WTC11 (cell line): ENCODE data around the gene SORD. TPM values are rescaled to one million over a fixed set of nuclear protein-coding genes. Genes with fewer than 3 reads are reported as not detected.

Source experiments
- ATAC-seq: fragments of 200-7000 bp; cut with Tn5 transposase; 2 replicates; pipeline ENCODE4 v1.10.0; 2021; ENCODE audit warnings: mild to moderate bottlenecking, moderate library complexity
- CTCF ChIA-PET: fragments of 300-600 bp; sonication (Branson Sonifier 250); formaldehyde crosslinking; loops from one replicate; lab custom pipeline; 2021; ENCODE audit warnings: antibody characterized with exemption; lab: Charles Lee
- POLR2A ChIA-PET: fragments of 350-600 bp; sonication (Branson Sonifier 250); formaldehyde crosslinking; loops from one replicate; lab custom pipeline; 2021; ENCODE audit warnings: antibody characterized with exemption; lab: Charles Lee
- DNase-seq: peaks from one replicate; pipeline ENCODE4 v3.0.0; 2021; ENCODE audit warnings: low spot score
- H3K27ac Mint-ChIP-seq: 2 replicates; pipeline ENCODE4 v1.8.0; 2021; ENCODE audit warnings: mixed read lengths
- H3K27me3 Mint-ChIP-seq: 2 replicates; pipeline ENCODE4 v1.8.0; 2021; ENCODE audit warnings: low read depth, mild to moderate bottlenecking, moderate library complexity, mixed read lengths
- H3K36me3 Mint-ChIP-seq: 2 replicates; pipeline ENCODE4 v1.8.0; 2021; ENCODE audit warnings: mixed read lengths
- H3K4me1 Mint-ChIP-seq: 2 replicates; pipeline ENCODE4 v1.8.0; 2022; ENCODE audit warnings: mixed read lengths
- H3K4me3 Mint-ChIP-seq: 2 replicates; pipeline ENCODE4 v1.8.0; 2021; ENCODE audit warnings: mild to moderate bottlenecking, moderate library complexity, mixed read lengths
- H3K9me3 Mint-ChIP-seq: 2 replicates; pipeline ENCODE4 v1.8.0; 2021; ENCODE audit warnings: mixed read lengths
- E2F5 ChIP-seq: sonication (generic); formaldehyde crosslinking; IDR thresholded peaks from 2 replicates; pipeline ENCODE4 v1.8.1; 2022; ENCODE audit warnings: mild to moderate bottlenecking, moderate library complexity, missing genetic modification reagents
- ESRRA ChIP-seq: sonication (generic); formaldehyde crosslinking; IDR thresholded peaks from 2 replicates; pipeline ENCODE4 v1.8.1; 2022; ENCODE audit warnings: mild to moderate bottlenecking, missing genetic modification reagents, borderline replicate concordance
- HMGXB4 ChIP-seq: sonication (generic); formaldehyde crosslinking; IDR thresholded peaks from 2 replicates; pipeline ENCODE4 v1.8.1; 2023; ENCODE audit warnings: mild to moderate bottlenecking, moderate library complexity, missing genetic modification reagents
- KAT7 ChIP-seq: sonication (generic); formaldehyde crosslinking; IDR thresholded peaks from 2 replicates; pipeline ENCODE4 v1.8.1; 2023; ENCODE audit warnings: missing genetic modification reagents, mild to moderate bottlenecking, borderline replicate concordance
- RORB ChIP-seq: fragments of 250-450 bp; sonication (Bioruptor Pico); IDR thresholded peaks from 2 replicates; pipeline ENCODE4 v1.9.0; 2021; ENCODE audit warnings: mild to moderate bottlenecking
- TCF7 ChIP-seq: sonication (generic); formaldehyde crosslinking; IDR thresholded peaks from 2 replicates; pipeline ENCODE4 v1.8.0; 2022; ENCODE audit warnings: mild to moderate bottlenecking, low read depth, missing genetic modification reagents, moderate library complexity
- TEAD4 ChIP-seq: sonication (generic); formaldehyde crosslinking; IDR thresholded peaks from 2 replicates; pipeline ENCODE4 v1.8.0; 2022; ENCODE audit warnings: mild to moderate bottlenecking, missing genetic modification reagents
- TP53 ChIP-seq: sonication (generic); formaldehyde crosslinking; IDR thresholded peaks from 2 replicates; pipeline ENCODE4 v1.8.1; 2023; ENCODE audit warnings: mild to moderate bottlenecking, missing genetic modification reagents
- ZBTB21 ChIP-seq: sonication (generic); formaldehyde crosslinking; IDR thresholded peaks from 2 replicates; pipeline ENCODE4 v1.8.1; 2023; ENCODE audit warnings: mild to moderate bottlenecking, missing genetic modification reagents, borderline replicate concordance
- ZBTB43 ChIP-seq: sonication (generic); formaldehyde crosslinking; IDR thresholded peaks from 2 replicates; pipeline ENCODE4 v1.8.1; 2023; ENCODE audit warnings: mild to moderate bottlenecking, missing genetic modification reagents
- ZNF671 ChIP-seq: fragments of 250-450 bp; sonication (Bioruptor Pico); IDR thresholded peaks from 2 replicates; pipeline ENCODE4 v1.8.0; 2021; ENCODE audit warnings: mild to moderate bottlenecking
- total RNA-seq: library from RNA; stranded (reverse); gene quantifications from 3 replicates; pipeline ENCODE4 v1.2.3, GENCODE V29; 2021
- TF ChIP-seq, protein P1 (sequence below): fragments of 250-450 bp; sonication (Bioruptor Pico); IDR thresholded peaks from 2 replicates; pipeline ENCODE4 v1.9.0; 2021; ENCODE audit warnings: moderate library complexity, mild to moderate bottlenecking, inconsistent platforms, borderline replicate concordance
- TF ChIP-seq, protein P2 (sequence below): fragments of 250-450 bp; sonication (Bioruptor Pico); conservative IDR thresholded peaks from 2 replicates; pipeline ENCODE4 v1.9.0; 2021; ENCODE audit warnings: mild to moderate bottlenecking
- TF ChIP-seq, protein P3 (sequence below): fragments of 250-450 bp; sonication (Bioruptor Pico); IDR thresholded peaks from 2 replicates; pipeline ENCODE4 v2.1.2; 2022; ENCODE audit warnings: mild to moderate bottlenecking, moderate library complexity
- TF ChIP-seq, protein P4 (sequence below): sonication (generic); formaldehyde crosslinking; IDR thresholded peaks from 2 replicates; pipeline ENCODE4 v1.8.0; 2022; ENCODE audit warnings: missing genetic modification reagents

Gene SORD
- total RNA-seq, 1 experiment from 2014 or later = 46.2 TPM

- POLR2A ChIA-PET = interaction anchor here (0.6 kb wide), 1 partner anchor 12 kb away, joined by 3 read pairs; no protein-coding TSS in a partner anchor
- H3K27me3 Mint-ChIP-seq = peaks cover 91% of the 10 kb centered on the region
- H3K4me3 Mint-ChIP-seq = peak overlapping the region; percentile 64
- peaks cover 35% of the 10 kb centered on the region for H3K4me1 Mint-ChIP-seq
- no peaks in the 10 kb centered on the region for H3K9me3 Mint-ChIP-seq
- CTCF ChIA-PET = interaction anchor here (0.9 to 8.3 kb wide), 3 partner anchors 19 to 141 kb away, joined by 3 to 231 read pairs (median 6); partner anchors contain the start of genes DUOX1 and DUOXA1
- TF ChIP-seq E2F5 (CRISPR knock-in tag) = no peak
- no peak for TF ChIP-seq KAT7 (CRISPR knock-in tag)
- TF ChIP-seq, protein P1, sequence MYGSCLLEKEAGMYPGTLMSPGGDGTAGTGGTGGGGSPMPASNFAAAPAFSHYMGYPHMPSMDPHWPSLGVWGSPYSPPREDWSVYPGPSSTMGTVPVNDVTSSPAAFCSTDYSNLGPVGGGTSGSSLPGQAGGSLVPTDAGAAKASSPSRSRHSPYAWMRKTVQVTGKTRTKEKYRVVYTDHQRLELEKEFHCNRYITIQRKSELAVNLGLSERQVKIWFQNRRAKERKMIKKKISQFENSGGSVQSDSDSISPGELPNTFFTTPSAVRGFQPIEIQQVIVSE (CRISPR knock-in tag) = no peak
- TF ChIP-seq, protein P2, sequence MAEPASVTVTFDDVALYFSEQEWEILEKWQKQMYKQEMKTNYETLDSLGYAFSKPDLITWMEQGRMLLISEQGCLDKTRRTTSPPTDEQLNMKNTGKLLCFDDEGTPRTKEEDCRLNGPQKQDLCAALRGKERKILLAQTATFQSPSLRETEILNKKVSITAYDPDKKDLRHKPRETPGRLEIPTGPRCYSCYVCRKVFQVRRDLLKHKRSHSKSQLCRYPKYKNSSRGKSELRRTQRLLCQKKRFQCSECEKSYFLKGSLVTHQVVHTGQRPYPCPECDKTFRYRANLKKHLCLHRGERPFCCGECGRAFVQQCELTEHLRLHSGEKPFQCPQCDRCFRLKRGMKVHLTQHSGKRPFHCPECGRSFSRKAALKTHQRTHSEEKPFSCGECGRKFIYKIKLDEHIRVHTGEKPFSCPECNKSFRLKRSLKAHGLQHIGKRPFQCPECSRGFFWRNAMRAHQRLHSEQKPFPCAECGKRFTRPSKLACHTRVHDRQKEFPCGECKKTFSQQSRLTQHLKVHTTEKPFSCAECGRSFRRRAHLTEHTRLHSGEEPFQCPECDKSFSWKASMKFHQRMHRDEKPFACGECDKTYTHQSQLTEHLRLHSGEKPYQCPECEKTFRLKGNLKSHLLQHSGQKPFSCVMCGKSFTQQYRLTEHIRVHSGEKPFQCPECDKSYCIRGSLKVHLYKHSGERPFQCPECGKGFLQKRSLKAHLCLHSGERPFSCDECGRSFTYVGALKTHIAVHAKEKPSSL (CRISPR knock-in tag) = no peak
- no peak for TF ChIP-seq TP53 (CRISPR knock-in tag)
- TF ChIP-seq, protein P3, sequence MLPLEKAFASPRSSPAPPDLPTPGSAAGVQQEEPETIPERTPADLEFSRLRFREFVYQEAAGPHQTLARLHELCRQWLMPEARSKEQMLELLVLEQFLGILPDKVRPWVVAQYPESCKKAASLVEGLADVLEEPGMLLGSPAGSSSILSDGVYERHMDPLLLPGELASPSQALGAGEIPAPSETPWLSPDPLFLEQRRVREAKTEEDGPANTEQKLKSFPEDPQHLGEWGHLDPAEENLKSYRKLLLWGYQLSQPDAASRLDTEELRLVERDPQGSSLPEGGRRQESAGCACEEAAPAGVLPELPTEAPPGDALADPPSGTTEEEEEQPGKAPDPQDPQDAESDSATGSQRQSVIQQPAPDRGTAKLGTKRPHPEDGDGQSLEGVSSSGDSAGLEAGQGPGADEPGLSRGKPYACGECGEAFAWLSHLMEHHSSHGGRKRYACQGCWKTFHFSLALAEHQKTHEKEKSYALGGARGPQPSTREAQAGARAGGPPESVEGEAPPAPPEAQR (CRISPR knock-in tag) = no peak
- TF ChIP-seq ZBTB21 = no peak
- TF ChIP-seq HMGXB4 (CRISPR knock-in tag) = no peak
- no peak for TF ChIP-seq ESRRA (CRISPR knock-in tag)
- TF ChIP-seq RORB = no peak
- TF ChIP-seq ZNF671 (CRISPR knock-in tag) = no peak
- no peak for TF ChIP-seq TEAD4 (CRISPR knock-in tag)
- no peak for TF ChIP-seq ZBTB43 (CRISPR knock-in tag)
- TF ChIP-seq TCF7 = no peak
- TF ChIP-seq, protein P4, sequence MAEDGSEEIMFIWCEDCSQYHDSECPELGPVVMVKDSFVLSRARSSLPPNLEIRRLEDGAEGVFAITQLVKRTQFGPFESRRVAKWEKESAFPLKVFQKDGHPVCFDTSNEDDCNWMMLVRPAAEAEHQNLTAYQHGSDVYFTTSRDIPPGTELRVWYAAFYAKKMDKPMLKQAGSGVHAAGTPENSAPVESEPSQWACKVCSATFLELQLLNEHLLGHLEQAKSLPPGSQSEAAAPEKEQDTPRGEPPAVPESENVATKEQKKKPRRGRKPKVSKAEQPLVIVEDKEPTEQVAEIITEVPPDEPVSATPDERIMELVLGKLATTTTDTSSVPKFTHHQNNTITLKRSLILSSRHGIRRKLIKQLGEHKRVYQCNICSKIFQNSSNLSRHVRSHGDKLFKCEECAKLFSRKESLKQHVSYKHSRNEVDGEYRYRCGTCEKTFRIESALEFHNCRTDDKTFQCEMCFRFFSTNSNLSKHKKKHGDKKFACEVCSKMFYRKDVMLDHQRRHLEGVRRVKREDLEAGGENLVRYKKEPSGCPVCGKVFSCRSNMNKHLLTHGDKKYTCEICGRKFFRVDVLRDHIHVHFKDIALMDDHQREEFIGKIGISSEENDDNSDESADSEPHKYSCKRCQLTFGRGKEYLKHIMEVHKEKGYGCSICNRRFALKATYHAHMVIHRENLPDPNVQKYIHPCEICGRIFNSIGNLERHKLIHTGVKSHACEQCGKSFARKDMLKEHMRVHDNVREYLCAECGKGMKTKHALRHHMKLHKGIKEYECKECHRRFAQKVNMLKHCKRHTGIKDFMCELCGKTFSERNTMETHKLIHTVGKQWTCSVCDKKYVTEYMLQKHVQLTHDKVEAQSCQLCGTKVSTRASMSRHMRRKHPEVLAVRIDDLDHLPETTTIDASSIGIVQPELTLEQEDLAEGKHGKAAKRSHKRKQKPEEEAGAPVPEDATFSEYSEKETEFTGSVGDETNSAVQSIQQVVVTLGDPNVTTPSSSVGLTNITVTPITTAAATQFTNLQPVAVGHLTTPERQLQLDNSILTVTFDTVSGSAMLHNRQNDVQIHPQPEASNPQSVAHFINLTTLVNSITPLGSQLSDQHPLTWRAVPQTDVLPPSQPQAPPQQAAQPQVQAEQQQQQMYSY (CRISPR knock-in tag) = no peak
- TF ChIP-seq, all 79 proteins: peak for 0
- ATAC-seq (peak; percentile 4), DNase-seq (no peak)
- Mint-ChIP-seq H3K36me3 (no peaks in the 10 kb centered on the region), H3K27ac (no peak overlapping the region)
Observed at GRCh38 chr15:45112143-45112590, 89.2 kb downstream of the SORD start.
